Subcutaneous abdominal adipose tissue (tissue), 5 donors: Measurements from ENCODE around the gene RCBTB2.

Experiments
- H3K27ac ChIP-seq: one replicate; pipeline ENCODE4 v1.7.0; 2013; ENCODE audit warnings: low read depth, mild to moderate bottlenecking, inconsistent platforms, low read length, moderate library complexity
- H3K27me3 ChIP-seq, 5 donors: one replicate each; pipeline ENCODE4 v1.7.0; 2013; ENCODE audit warnings: low read length in 5 of 5, inconsistent platforms in 1 of 5; ENCODE audit not compliant: control insufficient read depth in 5 of 5, insufficient read depth in 4 of 5
- H3K36me3 ChIP-seq, 5 donors: one replicate each; pipeline ENCODE4 v1.7.0; 2013; ENCODE audit warnings: low read length in 5 of 5; ENCODE audit not compliant: control insufficient read depth in 5 of 5, insufficient read depth in 5 of 5
- H3K4me1 ChIP-seq, 5 donors: one replicate each; pipeline ENCODE4 v1.7.0; 2013; ENCODE audit warnings: low read length in 5 of 5, mild to moderate bottlenecking in 3 of 5, moderate library complexity in 1 of 5; ENCODE audit not compliant: control insufficient read depth in 5 of 5, insufficient read depth in 5 of 5
- H3K4me3 ChIP-seq, 5 donors: one replicate each; pipeline ENCODE4 v1.7.0; 2013; ENCODE audit warnings: low read length in 5 of 5, low read depth in 1 of 5
- H3K9ac ChIP-seq, 5 donors: one replicate each; pipeline ENCODE4 v1.7.0; 2013; ENCODE audit warnings: low read length in 5 of 5, mild to moderate bottlenecking in 4 of 5, moderate library complexity in 3 of 5
- H3K9me3 ChIP-seq, 5 donors: one replicate each; pipeline ENCODE4 v1.7.0; 2013; ENCODE audit warnings: low read length in 5 of 5; ENCODE audit not compliant: control insufficient read depth in 5 of 5
- donor health status: healthy.
- donor health status: healthy.
- donor health status: healthy.
- donor health status: healthy.
- donor health status: healthy.

Gene RCBTB2

DNA sequence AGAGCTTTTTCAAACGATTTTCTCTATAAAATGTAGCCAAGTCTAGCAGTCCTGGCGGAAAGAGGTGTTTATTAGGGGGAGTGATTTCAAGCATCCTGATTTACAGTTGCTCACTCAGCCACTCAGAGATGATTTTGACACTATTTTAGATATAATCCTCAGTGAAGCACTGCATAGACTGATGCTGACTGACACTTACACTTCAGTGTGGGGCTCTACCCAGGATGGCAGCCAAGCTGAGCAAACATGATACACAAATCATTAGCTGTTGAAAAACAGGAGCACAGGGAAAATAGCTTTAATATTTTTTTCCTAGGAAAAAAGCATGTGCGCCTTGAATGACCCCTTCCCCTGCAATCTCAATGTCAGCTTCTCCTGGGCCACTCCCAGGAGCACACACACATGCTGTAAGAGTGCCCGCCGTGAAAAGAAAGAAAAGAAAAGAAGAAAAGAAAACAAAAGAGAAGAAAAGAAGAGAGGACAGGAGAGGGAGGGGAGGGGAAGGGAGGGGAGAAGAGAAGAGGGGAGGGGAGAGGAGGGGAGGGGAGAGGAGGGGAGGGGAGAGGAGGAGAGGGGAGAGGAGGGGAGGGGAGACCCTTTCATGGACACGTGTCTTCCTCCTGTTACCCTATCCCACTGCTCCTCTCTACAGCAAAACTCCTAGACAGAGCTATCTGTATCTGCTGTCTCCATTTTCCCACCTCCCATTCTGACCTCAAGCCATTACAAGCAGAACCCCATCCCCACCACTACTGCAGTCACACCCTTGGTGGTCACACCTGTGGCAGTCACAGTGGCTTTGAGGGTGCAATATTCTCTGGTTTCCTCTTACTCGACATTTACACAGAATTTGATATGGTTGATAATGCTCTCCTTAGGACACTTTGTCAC lies 36.4 kb downstream of the RCBTB2 start:
- peak overlapping the region in 1 of 5 donors; percentile 10 for H3K4me3 ChIP-seq
- H3K36me3 ChIP-seq: peaks cover 0 to 20% (median 9%) of the 10 kb centered on the region in 5 donors
- H3K4me1 ChIP-seq: peaks cover 5 to 51% (median 34%) of the 10 kb centered on the region in 5 donors
- no peaks in the 10 kb centered on the region for H3K9me3 ChIP-seq
- no peaks in the 10 kb centered on the region for H3K27me3 ChIP-seq
- H3K9ac ChIP-seq: peak overlapping the region in 1 of 5 donors; percentile 18
- peak overlapping the region; percentile 9 for H3K27ac ChIP-seq

DNA sequence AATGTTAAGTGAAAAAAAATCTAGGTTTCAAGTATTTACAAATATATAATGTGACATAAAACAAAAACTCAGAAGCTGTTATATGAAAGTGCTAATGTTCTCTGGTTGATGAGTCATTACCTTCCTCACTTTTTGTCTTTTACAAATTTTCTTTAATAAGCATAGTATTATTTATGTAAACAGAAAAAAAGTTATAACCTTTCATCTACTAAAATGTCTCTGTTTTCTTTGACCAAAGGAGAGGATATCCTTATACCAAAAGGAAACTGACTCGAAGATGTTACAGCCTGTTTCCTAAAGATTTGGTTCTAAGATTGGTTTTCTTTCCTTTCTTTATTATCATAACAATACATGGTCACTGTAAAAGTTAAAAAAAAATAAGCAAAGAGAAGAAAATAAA lies 38.0 kb downstream of the RCBTB2 start:
- Histone ChIP-seq H3K27ac (no peak overlapping the region), H3K9ac (no peak overlapping the region), H3K4me1 (peaks cover 5 to 53% (median 29%) of the 10 kb centered on the region in 5 donors), H3K36me3 (peaks cover 3 to 12% (median 4%) of the 10 kb centered on the region in 5 donors), H3K9me3 (no peaks in the 10 kb centered on the region), H3K27me3 (no peaks in the 10 kb centered on the region), H3K4me3 (no peak overlapping the region)

DNA sequence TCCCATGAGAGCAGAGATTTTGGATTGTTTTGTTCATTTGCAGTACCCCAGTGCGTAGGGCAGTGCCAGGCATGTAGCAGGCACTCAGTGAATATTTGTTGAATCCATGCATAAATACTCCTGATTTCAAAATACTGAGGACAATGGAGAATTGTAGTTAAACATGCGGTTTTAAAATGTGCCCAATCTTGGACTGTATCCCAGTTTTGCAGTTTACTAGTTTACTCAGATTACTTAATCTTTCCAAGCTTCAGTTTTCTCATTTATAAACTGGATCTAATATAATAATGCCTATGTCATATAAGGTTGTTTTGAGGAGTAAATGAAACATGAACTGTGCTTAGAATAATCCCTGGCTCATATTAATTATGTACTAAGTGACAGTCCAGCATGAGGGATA lies 39.0 kb downstream of the RCBTB2 start:
- Histone ChIP-seq H3K9me3 (no peaks in the 10 kb centered on the region), H3K36me3 (peaks cover 2 to 10% (median 4%) of the 10 kb centered on the region in 5 donors), H3K4me3 (no peak overlapping the region), H3K4me1 (peaks cover 5 to 53% (median 33%) of the 10 kb centered on the region in 5 donors), H3K9ac (no peak overlapping the region), H3K27me3 (no peaks in the 10 kb centered on the region), H3K27ac (peak overlapping the region; percentile 60)

DNA sequence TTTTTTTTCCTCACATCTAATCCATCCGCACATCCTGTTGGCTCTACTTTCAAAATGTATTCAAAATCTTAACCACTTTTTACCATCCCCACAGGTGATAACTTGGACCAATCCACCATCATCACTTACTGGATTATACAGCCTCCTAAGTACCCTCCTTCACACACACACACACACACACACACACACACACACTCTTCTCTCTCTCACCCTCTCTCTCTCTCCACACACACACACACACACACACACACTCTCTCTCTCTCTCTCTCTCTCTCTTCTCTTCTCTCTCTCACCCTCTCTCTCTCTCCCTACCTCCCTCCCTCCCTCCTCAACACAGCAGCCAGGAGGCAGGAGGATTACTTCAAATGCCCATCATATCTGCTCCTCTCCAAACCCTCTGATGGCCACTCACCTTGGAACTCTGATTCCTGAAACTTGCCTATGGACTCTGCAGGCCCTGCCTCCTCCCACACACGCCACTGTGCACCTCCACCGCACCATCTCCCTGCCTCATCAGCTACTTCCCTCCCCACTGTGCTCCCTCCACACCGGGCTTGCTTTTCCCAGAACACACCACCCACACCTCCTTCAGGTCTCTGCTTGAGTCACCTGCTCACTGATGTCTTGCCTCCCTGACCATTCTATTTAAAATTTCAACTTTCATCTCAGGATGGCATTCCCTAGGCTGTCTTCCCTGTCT lies 39.7 kb downstream of the RCBTB2 start:
- H3K27ac ChIP-seq: peak overlapping the region; percentile 60
- H3K27me3 ChIP-seq: no peaks in the 10 kb centered on the region
- H3K4me1 ChIP-seq: peaks cover 5 to 53% (median 33%) of the 10 kb centered on the region in 5 donors
- peak overlapping the region; percentile 54 to 72 (median 61) for H3K4me3 ChIP-seq
- H3K9me3 ChIP-seq: no peaks in the 10 kb centered on the region
- peaks cover 2 to 11% (median 4%) of the 10 kb centered on the region in 5 donors for H3K36me3 ChIP-seq
- peak overlapping the region in 2 of 5 donors; percentile 9 to 60 for H3K9ac ChIP-seq

GRCh38 chr13:48492470-48493065 lies 40.3 kb downstream of the RCBTB2 start:
- Histone ChIP-seq H3K36me3 (peaks cover 2 to 13% (median 4%) of the 10 kb centered on the region in 5 donors), H3K27me3 (no peaks in the 10 kb centered on the region), H3K27ac (peak overlapping the region; percentile 60), H3K9me3 (no peaks in the 10 kb centered on the region), H3K9ac (peak overlapping the region in 3 of 5 donors; percentile 39 to 62 (median 60)), H3K4me1 (peaks cover 5 to 53% (median 33%) of the 10 kb centered on the region in 5 donors), H3K4me3 (peak overlapping the region; percentile 54 to 72 (median 61))

- H3K4me1 ChIP-seq: peaks cover 5 to 53% (median 33%) of the 10 kb centered on the region in 5 donors
- H3K27ac ChIP-seq: peak overlapping the region; percentile 60
- no peaks in the 10 kb centered on the region for H3K9me3 ChIP-seq
- peak overlapping the region in 3 of 5 donors; percentile 4 to 60 (median 39) for H3K9ac ChIP-seq
- peak overlapping the region; percentile 54 to 72 (median 61) for H3K4me3 ChIP-seq
- H3K27me3 ChIP-seq: no peaks in the 10 kb centered on the region
- peaks cover 2 to 13% (median 4%) of the 10 kb centered on the region in 5 donors for H3K36me3 ChIP-seq
Observed at GRCh38 chr13:48492096-48492440, 40.8 kb downstream of the RCBTB2 start.

DNA sequence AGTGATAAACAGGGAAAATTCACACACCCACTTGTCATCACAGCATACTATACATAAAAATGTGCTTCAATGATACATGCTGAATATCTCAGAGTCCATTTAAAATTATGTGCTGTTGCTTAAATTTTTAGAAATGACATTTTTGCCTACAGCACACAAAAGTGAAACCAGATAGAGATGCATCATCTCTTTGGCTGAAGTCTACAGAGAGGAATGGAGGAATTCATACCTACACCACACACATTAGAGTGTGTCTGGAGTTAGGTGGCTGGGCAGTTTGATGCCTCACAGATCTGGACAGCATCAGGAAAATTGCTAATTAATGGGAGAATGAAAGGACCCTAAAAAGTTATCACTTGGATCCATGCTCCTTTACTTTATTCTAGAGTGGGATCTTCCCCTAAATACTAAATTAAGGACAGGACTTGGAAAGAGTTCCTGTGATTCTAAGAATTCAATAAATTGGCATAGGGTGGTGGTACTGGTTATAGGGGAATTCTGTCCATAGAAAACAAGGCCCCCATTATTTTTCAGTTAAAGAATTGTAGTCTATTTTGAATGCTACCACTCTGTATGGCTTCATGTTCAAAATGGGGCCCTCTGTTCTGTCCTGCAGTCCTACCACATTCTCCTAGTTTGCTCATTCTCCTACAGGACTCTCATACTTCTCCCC lies 41.3 kb downstream of the RCBTB2 start:
- peak overlapping the region in 3 of 5 donors; percentile 57 to 69 (median 61) for H3K4me3 ChIP-seq
- no peaks in the 10 kb centered on the region for H3K9me3 ChIP-seq
- H3K27me3 ChIP-seq: no peaks in the 10 kb centered on the region
- peaks cover 5 to 49% (median 33%) of the 10 kb centered on the region in 5 donors for H3K4me1 ChIP-seq
- H3K27ac ChIP-seq: peak overlapping the region; percentile 60
- peak overlapping the region in 2 of 5 donors; percentile 10 to 39 for H3K9ac ChIP-seq
- peaks cover 2 to 13% (median 4%) of the 10 kb centered on the region in 5 donors for H3K36me3 ChIP-seq

DNA sequence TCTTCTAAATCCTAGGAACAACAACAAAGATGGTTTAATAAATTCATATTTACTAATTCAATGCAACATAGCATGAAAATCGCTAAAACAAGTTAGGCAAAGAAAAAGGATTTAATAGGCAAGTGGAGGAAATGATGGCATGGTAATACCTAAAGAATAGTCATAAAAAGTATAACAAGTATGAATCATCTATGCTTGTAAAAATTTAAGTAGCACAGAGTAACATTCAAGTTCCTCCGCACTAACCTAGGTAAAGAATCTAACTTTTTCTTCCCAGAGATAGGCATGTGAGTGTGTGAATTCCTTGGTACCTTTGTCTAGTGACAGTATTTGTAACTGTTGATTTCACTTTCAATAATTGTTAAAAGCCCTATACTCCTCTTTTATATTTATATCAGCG lies 42.6 kb downstream of the RCBTB2 start:
- peaks cover 2 to 13% (median 4%) of the 10 kb centered on the region in 5 donors for H3K36me3 ChIP-seq

GRCh38 chr13:48489666-48490065 lies 43.2 kb downstream of the RCBTB2 start:
- H3K36me3 ChIP-seq: peaks cover 2 to 13% (median 4%) of the 10 kb centered on the region in 5 donors
- peaks cover 5 to 49% (median 33%) of the 10 kb centered on the region in 5 donors for H3K4me1 ChIP-seq
- no peak overlapping the region for H3K27ac ChIP-seq
- H3K4me3 ChIP-seq: no peak overlapping the region
- no peak overlapping the region for H3K9ac ChIP-seq
- H3K9me3 ChIP-seq: no peaks in the 10 kb centered on the region
- H3K27me3 ChIP-seq: no peaks in the 10 kb centered on the region

More for the DNA sequence above, 42.6 kb downstream of the RCBTB2 start:
- H3K4me1 ChIP-seq: peaks cover 5 to 49% (median 33%) of the 10 kb centered on the region in 5 donors
- no peak overlapping the region for H3K9ac ChIP-seq
- H3K9me3 ChIP-seq: no peaks in the 10 kb centered on the region
- no peaks in the 10 kb centered on the region for H3K27me3 ChIP-seq
- H3K4me3 ChIP-seq: no peak overlapping the region
- no peak overlapping the region for H3K27ac ChIP-seq
